Measurements from ENCODE around the gene METRN.
"Not testable (repeated sequence)": the region's sequence is repeated elsewhere in the genome, so short reads cannot be mapped to it uniquely, and the experiment has no call there.

The METRN gene

DNA sequence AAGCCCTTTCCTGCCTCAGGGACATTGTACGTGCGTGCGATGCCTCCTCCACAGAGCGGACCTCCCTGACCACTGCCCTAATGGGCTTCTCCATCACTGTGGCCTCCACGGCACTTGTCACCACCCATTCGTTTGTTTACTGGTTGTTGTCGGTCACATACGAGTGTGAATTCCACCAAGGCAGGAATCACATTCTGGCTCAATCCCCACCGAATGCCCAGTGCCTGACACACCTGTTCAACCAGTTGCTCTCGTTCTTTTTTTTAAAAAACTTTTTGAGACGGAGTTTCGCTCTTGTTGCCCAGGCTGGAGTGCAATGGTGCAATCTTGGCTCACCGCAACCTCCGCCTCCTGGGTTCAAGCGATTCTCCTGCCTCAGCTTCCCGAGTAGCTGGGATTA lies 23.7 kb upstream of the METRN start:
- DNase-seq (ENCODE audit: low read depth, low spot score) = not testable (repeated sequence)

DNA sequence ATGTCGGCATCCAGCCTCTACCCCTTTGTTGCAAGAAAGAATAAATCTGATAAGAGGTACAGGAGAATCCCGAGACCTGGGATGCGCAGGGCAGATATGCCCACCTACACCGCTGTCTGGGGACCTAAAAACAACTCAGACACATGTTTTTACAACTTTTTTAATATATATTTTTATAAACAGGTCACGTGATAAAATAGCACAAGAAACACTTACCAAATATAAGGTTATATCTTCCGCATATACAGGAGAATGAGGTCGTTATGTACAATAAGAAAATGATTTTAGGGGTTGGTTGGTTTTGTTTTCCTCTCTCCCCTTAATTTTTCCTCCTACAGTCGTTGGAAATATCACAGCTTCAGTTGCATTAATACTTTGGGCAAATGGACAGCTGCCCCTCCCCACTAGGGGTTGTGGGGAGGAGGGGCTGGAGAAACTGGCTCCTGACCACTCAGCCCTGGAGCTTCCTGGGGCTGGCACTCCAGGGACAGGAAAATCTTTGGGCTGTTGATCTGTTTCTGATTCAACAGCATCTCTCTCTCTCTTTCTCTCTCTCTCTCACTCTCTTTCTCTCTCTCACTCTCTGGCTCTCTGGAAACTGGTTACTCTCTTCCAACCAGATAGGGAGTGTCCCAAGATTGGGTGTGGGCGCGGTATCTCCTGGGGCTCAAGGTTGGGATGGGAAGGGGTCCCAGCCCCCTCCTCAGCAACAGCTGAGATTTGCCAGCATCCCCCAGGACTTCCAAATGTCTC lies 22.4 kb upstream of the METRN start:
- no peak for DNase-seq (ENCODE audit: low read depth, low spot score)

DNA sequence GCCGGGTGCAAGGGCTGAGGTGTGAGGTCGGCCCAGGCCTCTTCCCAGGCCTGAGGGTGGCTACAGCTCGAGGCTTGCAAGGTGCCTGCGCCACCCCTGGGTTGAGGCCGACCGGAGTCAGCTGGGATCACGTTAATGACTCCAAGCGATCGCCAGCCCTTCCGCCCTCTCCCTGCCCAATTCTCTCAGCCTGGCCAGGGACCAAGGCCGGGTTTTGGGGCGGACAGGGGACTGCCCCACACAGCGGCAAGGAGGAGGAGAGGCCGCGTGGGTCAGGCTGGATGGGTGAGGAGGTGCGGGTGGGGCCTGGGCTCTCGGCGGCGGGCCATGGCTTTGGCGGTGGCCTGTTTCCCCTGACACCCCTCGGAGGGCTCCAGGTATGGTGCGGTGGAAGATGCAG lies 21.6 kb upstream of the METRN start:
- no peak for DNase-seq (ENCODE audit: low read depth, low spot score)

DNA sequence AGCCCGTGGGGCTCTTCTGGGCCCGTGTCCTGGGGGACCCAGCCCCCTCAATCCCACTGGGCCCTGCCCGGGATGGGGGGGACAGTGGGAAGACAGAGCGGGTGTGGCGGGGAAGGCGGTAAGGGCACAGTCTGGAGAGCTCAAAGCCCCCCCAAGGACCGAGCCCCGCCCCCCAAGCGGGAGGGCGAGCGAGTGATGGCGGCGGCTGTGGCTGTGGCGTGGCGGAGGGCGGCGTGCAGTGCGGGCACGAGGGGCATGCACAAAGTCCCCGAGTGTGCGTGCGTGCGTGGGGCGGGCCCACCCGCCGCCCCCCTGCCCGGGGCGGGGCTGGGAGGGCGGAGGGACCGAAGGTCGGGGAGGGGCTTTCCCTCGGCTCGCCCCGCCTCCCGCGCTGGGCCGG lies 21.2 kb upstream of the METRN start:
- DNase-seq (ENCODE audit: low read depth, low spot score) = no peak

DNA sequence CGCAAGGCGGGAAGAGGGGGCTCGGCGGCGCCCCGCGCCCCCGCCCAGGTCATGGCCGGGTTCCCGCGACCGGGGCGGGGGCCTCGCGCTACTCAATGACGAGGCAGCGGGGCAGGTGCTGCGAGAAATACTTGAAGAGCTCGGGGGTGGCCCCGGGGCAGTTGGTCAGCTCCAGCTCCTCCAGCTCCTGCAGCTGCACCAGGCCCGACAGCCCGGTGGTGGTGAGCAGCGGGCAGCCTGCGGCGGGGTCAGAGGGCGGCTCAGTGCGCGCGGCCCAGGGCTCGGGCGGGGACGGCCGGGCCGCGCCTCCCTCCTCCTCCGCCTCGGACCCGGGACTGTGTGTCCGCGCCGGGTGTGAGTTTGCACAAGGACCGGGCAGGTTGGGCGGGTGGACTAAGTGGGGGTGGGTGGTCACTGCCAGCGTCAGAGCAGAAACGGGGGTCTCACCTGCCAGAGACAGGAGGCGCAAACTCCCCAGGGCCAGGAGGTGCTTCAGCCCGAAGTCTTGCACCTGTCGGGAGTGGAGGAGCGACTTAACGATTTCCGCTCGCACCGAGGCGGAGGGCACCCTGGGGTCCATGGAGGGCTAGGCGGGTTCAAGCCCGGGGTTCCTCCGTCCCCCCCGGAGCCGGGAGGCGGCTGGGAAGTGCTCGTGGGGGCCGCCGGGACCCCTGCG lies 20.6 kb upstream of the METRN start:
- DNase-seq (ENCODE audit: low read depth, low spot score) = no peak

DNA sequence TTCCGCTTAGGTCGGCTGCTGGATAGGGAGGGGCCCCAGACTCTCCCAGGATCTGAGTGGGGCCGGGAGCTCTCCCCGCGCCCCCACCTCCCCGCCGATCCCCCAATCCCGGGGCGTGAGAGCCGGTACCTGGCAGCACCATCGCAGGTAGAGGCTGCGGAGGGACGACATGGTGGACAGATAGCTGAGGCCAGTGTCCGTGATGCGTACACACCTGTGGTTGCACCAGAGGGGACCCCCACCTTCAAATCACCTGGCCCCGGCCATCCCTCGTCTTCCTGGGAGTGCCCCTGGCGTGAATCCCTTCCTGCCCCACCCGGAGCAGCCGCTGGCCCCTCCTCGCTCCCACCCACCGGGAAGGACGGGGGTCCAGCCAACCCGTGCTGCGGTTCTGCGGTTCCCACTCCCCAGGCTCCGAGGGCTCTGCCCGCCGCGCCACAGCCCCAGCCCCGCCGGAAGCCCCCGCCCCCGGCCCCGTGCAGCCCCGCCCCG lies 20.0 kb upstream of the METRN start:
- no peak for DNase-seq (ENCODE audit: low read depth, low spot score)

DNA sequence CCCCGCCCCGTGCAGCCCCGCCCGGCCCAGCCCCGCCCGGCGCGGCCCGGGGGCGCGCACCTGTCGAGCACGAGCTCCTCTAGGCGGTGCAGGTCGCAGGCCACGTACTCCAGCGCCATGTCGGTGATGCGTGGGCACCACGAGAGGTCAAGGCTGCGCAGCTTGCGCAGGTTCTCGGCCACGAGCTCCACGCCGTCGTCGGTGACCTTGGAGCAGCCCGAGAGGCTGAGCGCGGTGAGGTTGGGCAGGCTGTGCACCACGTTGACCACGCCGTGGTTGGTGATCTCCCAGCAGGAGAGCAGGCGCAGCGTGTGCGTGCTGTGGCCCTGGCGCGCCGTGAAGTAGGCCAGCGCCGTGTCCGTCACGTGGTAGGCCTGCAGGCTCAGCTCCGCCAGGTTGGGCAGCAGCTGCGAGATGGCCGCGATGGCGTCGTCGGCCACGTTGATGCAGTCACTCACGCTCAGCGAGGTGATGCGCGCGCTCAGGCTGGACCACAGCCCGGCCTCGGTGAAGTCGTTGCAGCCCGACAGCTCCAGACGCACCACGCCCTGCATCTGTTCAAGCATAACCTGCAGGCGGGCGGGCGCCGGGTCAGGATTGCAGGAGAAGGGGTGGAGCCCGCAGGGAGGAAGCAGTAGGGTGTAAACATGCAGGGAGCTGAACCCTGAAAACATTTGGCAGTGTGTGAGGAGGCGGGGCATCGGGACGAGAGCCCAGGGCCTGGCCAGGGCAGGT lies 19.4 kb upstream of the METRN start:
- DNase-seq (ENCODE audit: low read depth, low spot score) = no peak

DNA sequence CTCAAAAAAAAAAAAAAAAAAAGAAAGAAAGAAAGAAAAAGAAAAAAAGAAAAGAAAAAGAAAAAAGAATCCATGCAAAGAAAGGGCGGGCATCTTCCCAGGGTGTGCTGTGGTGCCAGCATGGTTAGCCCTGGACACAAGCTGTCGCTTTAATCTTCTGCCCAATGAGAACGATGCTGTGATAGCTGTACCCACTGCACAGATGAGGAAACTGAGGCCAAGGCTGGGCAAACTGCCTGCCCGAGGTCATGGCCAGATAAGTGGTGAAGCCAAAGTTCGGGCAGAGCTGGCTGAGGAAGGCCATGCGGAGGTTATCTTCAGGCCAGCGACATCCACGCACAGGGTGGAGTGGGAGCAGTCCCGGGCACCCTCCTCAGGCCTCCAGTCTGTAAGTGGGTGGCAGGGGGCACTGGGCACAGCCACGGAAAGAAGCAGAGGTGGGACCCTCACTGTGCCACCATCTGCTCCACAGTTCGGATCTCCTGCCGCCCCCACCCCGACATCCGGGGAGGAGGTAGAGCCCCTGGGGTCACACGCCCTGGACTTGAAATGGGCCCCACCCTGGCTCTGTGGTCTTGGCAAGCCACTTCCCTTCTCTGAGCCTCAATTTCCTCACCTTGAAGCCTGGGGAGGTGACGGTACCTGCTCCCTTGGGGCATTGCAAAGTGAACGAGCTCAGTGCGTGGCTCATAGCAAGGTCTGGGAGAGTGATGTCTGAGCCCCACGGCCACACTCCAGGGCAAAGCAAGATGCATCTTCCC lies 15.8 kb upstream of the METRN start:
- DNase-seq (ENCODE audit: low read depth, low spot score) = no peak

DNA sequence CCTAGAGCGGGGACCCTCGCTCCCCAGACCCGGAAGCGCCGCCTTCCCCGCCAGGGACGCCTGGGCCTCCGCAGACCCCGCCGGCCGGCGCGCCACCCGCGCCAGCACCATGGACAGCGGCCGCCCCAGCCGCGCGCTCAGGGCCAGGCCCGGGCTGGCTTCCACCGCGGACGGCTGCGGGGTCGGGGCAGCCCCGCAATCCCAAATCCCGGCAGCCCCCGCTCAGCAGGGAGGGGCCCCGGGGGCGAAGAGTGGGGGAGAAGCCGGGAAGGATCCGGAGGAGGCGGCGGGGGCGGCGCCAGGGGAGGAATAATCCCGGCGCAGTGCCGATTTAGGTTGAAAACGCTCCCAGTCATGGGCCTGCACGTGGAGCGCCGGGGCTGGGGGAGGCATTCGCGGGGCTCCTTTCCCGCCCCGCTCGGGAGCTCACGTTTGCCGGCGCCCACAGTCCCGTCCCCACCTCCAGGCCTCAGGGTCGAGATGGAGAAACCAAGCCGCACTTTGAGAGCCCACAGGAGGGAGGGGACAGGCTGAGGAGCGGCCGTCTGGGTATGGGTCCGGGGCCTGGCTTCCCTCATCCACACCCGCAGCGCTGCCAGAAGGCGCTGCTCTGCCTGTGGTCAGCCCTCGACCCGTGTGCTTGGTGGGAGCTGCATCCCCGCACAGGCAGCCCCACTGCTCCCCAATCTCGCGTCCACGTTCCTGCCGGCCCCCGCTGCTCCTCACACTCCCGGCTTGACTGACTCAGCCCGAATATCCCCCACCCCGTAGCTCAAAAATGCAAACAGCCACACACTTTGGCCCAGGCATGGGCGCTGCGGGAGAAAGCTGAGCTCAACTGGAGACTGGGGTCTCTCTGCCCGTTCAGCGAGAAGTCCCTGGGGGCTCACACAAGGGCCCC lies 14.0 kb upstream of the METRN start:
- no peak for DNase-seq (ENCODE audit: low read depth, low spot score)

DNA sequence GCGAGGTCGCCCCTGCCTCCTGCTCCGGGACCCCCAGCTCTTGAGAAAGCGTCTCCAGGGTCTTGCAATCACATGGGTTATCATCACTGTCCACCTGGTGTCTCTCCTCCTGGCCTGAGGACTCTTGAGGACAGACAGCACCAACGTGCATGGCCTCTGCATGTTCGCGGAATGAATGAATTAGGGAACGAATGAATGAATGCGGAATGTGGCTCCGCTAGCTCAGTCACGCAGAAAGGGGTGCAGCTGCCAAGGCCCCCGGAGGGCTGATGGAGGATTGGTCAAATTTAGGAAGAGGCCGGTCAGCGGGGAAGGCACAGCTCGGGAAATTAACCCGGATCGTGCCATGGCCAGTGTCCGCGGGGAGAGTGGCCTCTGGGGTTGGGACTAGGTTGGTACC lies 12.6 kb upstream of the METRN start:
- no peak for DNase-seq (ENCODE audit: low read depth, low spot score)

DNA sequence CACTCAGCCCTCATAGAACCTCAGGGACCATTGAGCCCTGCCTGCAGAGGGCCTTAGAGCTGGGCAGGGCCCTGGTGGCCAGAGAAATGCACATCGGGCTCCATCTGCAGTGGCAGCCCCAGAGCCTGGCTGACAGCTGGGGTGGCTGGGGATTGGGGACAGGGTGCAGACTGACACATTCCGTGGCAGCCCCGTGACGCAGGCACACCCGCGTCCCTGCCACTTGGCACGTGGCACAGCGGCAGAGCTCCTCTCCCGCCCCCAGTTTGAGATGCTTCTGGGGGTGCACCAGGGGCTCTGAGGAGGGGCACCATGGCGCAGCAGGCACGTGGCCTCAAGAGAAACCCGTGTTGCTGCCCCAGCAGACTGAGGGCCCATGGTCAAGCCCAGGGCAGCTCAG lies 11.5 kb upstream of the METRN start:
- no peak for DNase-seq (ENCODE audit: low read depth, low spot score)

DNA sequence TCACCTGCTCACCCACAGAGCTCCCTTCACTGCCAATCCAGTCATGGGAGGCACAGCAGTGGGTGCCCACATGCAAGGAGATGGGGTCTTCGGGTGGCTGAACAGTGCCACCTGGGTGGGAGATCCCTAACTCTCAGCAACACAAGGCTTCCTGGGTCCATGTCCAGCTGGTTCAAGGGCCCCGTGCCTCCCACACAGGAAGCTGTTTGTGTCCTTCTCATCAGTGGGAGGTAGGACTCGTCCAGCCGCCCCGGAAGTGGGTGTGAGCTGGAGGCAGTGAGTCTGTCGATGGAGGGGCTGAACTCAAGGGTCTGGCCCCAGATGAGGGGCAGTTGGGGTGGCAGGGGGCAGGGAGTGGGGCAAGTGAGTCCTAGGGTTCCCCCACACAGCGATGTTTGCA lies 10.9 kb upstream of the METRN start:
- no peak for DNase-seq (ENCODE audit: low read depth, low spot score)

DNA sequence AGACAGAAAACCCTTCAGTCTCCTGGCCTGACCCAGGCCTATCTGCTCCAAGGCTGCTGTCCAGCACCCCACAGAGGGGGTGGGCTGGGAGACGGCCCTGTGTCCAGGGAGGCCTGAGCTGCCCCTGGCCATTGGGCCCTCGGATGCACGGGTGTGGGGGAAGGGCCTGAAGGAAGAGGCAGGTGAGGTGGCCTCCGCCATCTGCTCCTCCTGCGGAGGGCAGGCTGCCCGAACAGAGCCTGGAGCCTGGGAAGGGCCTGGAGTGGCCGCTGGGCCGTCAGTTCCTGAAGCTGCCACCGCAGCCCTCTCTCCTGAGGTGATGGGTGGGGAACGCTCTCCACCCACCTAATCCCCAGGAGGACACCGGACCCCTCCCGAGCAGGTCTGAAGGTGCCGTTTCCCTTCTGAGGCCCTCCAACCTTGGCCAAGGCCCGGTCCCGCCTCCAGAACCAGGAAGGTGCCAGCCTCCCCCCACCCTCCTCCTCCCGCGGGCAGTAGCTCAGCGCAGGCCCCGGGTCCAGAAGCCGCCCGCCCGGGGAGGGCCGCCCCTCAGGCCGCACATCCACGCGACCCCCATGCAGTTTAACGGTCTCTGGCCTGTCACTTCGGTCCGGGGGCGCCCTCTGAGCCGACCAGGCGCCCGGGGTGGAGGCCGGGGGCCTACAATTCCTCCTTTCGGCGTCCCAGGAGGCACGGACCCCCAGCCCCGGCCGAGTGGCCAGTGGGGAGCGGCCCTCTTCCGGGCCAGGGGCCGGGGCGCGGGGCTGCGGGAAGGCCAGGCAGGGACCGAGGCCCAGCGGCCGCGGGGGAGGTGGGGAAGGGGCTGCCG lies 10.2 kb upstream of the METRN start:
- no peak for DNase-seq (ENCODE audit: low read depth, low spot score)

DNA sequence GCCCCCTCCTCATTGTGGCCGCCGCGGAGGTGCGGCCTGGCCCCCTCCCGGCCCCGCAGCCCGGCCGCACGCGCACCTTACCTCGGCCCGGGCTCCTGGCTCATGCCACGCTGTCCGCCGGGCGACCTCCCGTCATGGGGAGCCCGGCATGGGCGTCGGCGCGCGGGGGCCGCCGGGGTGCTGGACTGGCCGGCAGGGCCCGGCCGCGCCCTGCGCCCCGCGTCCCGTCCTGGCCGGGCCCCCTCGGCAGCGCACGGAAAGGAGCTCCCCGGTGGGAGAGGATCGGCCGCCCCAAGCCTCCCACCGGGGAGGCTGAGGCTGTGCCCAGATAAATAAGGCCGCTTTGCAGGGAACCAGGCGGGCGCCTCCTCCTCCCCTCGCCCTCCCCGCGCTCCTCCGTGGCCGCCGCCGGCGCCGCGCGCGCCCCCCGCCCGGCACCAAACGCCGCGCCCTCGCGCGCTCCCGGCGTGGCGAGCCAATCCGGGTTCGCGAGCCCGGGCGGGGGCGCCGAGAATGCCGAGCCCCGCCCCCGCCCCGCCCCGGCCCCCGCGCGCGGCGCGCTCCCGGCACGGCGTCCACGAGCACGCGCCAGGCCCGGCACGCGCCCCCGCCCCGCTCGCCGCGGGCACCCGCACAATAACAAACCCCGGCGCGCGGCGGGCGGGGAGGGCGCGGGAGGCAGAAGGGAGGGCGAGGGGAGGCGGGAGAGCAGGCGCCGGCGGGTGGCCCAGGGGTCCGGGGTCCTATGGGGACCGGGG lies 9.3 kb upstream of the METRN start, which contains the start of gene FBXL16:
FBXL16 (minus strand) TSS at position 371 of the 758 bp plus-strand sequence. CDS start 8,396 bp downstream, outside the sequence.
- no peak for DNase-seq (ENCODE audit: low read depth, low spot score)

DNA sequence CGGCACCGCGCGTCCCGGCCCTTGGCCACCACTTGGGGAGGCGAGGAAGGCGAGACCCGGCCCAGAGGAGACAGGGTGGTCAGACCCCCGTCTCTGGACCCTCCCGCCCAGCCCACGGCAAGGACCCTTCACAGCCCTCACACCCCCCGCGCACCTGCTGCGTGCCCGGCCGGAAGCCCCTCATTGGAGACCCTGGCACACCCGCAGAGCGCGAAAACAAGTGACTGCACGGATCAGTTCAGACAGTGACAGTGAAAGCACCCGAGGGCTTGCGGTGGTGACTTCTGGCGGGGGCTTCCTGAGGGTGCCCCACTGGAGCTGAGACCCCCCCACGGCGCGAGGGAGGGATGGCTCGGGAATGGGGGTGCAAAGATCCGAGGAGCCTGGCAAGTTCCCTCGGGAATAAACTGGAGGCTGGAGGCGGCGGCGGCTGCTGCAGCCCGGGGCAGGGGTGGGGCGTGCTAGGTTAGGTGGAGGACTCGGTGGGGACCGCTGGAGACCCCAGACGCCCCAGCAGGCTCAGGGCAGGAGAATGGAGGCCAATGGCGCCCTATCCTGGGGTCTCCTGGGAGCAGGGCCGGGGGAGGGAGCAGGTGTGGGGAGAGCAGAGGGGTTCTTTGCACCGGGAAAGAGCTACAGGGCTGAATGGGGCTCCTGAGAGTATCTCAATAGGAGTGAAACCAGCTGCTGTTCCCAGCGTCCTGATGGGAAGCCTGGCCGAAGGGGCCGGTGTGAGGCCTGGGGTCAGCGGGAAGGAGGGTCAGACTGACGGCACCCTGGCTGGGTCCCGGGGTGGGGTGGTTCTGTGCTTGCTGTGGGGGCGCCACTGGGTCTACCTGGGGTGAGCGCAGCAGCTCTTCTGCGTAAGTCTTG lies 8.5 kb upstream of the METRN start:
- no peak for DNase-seq (ENCODE audit: low read depth, low spot score)

DNA sequence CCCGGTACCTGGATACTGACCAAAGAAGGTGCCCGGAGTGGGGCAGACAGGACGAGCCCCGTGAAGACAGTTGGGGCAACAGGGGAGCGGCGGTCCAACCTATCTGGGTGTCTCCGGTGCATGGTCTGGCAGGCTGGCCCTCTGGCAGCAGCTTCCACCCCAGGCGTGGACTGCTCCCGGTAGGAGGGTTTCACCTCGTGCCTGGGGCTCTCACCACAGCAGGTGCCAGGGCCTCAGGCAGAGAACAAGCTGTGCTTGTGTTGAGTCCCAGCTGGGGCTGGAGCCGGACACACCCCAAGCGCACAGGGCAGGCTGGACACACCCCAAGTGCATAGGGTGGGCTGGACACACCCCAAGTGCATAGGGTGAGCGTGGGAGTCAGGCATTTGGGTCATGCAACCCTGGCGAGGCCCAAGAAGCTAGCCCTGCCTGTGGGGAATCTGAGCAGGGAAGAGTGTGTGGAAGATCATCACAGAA lies 7.8 kb upstream of the METRN start:
- no peak for DNase-seq (ENCODE audit: low read depth, low spot score)

DNA sequence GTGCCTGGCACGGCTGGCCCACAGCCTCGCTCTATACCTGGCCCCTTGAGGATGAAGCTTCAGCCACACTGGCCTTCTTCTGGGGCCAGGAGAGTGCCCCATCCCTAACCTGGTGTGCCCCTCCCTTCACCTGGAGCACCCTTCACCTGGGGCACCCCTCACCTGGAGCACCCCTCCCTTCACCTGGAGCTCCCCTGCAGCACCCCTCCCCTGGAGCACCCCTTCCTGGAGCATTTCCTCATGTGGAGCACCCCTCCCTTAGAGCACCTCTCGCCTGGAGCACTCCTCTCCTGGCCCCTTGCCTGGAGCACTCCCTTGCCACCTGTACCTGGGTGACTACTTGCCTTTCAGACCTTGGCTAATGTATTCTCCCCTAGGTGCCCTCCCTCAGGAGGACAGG lies 6.9 kb upstream of the METRN start:
- no peak for DNase-seq (ENCODE audit: low read depth, low spot score)

DNA sequence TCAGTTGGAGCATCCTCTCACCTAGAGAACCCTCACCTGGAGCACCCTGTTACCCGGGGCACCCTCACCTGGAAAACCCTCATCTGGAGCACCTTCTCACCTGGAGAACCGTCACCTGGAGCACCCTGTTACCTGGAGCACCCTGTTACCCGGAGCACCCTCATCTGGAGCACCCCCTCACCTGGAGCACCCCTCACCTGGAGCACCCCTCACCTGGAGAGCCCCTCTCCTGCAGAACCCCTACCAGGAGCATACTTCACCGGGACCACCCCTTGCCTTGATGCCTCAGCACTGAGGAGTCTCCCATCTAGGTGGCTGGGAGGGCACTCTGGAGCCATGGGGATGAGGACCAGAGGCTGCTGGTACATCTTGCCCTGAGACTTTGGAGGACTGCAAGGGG lies 6.0 kb upstream of the METRN start:
- DNase-seq (ENCODE audit: low read depth, low spot score) = no peak

Measured in smooth muscle cell of the brain vasculature (primary cell).